Effector CD8-positive, alpha-beta T cell (primary cell): ENCODE measurements around the gene SLC39A13.
A peak's percentile ranks its signal among the peaks of the same experiment; 100 is the strongest.

Experiments
- DNase-seq: peaks from one replicate; lab custom pipeline; 2025; lab: John Stamatoyannopoulos, UW

The SLC39A13 gene

GRCh38 chr11:47403135-47403534, 5.3 kb upstream of the SLC39A13 start:
- DNase-seq: no peak

GRCh38 chr11:47403571-47403970, 4.8 kb upstream of the SLC39A13 start:
- no peak for DNase-seq

- no peak for DNase-seq
These were observed 1.3 kb upstream of the SLC39A13 start for GRCh38 chr11:47406896-47407745.

GRCh38 chr11:47408598-47409439, 429 bp downstream of the SLC39A13 start:
- no peak for DNase-seq

- no peak for DNase-seq
These were observed 1.3 kb downstream of the SLC39A13 start for GRCh38 chr11:47409440-47410369.

GRCh38 chr11:47410370-47411264, 2.2 kb downstream of the SLC39A13 start:
- DNase-seq: no peak

GRCh38 chr11:47411884-47412746, 3.7 kb downstream of the SLC39A13 start:
- DNase-seq: peak; percentile 34

GRCh38 chr11:47413351-47413750, 5.0 kb downstream of the SLC39A13 start:
- DNase-seq: no peak

GRCh38 chr11:47413908-47414684, 5.7 kb downstream of the SLC39A13 start:
- DNase-seq: no peak

GRCh38 chr11:47414685-47415070, 6.3 kb downstream of the SLC39A13 start:
- no peak for DNase-seq

- DNase-seq: no peak
These were observed 6.9 kb downstream of the SLC39A13 start for GRCh38 chr11:47415091-47415854.

- no peak for DNase-seq
These were observed 7.6 kb downstream of the SLC39A13 start for GRCh38 chr11:47415949-47416472.

GRCh38 chr11:47417712-47418111, 9.3 kb downstream of the SLC39A13 start:
- DNase-seq: no peak

GRCh38 chr11:47418454-47419259, 10.3 kb downstream of the SLC39A13 start:
- no peak for DNase-seq

GRCh38 chr11:47425611-47426010, 17.2 kb downstream of the SLC39A13 start:
- no peak for DNase-seq

- peak; percentile 99 for DNase-seq
These were observed 17.9 kb downstream of the SLC39A13 start, which contains the start of gene PSMC3 for GRCh38 chr11:47426062-47426956. Gene PSMC3 (minus strand): TSS chr11:47426439. CDS start chr11:47426279, 160 bp downstream.
